Stimulated activated CD4-positive, alpha-beta T cell treated with anti-CD3 and anti-CD28 coated beads, Interleukin-4, amount 100 ng/mL, for 4 hours (primary cell): ENCODE results near the gene TMEM132D.

Source experiments
- DNase-seq, 2 experiments: peaks; one replicate each; pipeline ENCODE4 v3.0.0-alpha.2; 2020

TMEM132D gene

GRCh38 chr12:129717438-129717837 is 186.4 kb downstream of the TMEM132D start:
- no peak for DNase-seq

GRCh38 chr12:129716825-129717224 is 187.0 kb downstream of the TMEM132D start:
- no peak for DNase-seq

DNA sequence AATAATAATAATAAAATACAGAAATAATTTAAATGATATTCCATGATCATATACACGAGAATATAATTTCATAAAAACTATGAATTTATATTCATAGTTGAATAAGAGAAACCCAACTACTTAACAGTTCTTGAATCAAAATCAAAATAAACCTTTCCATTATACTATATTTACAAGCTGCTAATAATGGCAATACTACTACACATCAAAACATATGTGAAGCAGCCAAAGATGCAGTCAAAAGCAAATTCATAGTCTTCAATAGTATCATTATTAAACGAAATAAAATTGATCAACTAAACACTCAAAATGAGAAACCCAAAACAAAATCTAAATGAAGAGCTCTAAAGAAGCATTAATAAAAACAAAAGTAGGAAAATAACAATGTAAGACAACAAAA is 197.1 kb downstream of the TMEM132D start:
- no peak for DNase-seq

DNA sequence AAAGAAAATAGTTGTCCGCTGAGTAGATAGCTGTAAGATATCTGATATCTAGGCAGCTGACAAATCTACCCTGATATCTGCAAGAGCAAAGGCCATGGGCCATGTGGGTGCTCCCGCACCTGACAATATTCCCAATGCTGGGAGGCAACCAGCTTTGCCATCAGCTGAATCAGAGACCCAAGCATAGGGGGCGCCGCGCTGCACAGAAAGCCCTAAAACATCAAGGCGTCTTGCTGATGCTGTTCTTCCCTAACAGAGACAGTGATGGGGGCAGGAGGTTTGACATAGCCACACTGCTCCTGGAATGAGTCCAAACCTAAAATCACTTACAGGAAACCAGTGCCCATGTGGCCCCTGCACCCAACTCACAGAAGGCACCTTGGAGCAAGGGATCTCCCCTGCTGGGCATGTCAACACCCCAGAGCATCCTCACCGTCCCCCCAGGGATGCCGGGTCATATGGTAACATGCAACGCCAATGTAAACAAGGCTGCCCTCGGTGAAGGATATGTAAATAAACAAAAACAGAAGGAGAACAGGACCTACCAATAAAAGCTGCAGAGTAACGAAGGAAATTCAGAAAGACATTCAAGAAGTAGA is 199.5 kb downstream of the TMEM132D start:
- no peak for DNase-seq

GRCh38 chr12:129701631-129702101 is 202.2 kb downstream of the TMEM132D start:
- DNase-seq: no peak

GRCh38 chr12:129700036-129700435 is 203.8 kb downstream of the TMEM132D start:
- DNase-seq: no peak

DNA sequence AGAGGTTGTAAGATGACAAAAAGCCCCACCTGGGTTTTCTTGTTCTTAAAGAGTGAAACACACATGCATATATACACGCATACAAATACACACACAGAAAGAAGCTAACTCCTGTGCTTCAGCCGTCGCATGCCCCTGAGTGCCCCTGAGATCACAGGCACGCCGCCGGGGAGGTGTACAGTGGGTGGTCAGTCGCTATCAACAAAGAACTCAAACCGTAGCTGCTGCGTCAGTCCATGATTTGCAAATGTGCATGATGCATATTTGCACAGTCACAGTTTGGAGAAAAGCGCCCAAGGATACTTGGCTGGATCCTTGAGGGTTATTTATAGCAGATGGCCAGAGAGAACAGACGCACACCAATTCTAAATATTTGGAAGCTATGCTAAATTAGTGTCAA is 206.9 kb downstream of the TMEM132D start:
- DNase-seq: no peak

DNA sequence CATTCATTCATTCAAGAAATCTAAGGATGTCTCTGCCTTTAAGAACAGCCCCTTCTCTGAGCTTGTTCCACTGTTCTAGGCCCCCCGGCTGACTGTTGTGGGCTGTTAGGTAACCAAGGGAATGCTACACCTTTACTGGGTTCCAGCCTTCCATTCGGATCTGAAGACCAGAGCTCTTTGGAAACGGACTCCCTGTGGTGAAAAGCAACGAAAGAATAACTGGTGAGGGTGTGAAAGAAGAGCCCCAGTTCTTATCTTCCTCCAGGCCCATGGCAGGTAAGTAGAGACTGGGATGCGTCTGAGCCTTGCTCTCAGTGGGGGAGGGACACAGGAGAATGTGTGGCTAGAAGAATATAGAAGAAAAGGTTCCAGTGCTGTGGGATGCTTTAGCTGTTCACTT is 207.4 kb downstream of the TMEM132D start:
- DNase-seq: no peak

GRCh38 chr12:129693731-129694130 is 210.1 kb downstream of the TMEM132D start:
- no peak for DNase-seq

DNA sequence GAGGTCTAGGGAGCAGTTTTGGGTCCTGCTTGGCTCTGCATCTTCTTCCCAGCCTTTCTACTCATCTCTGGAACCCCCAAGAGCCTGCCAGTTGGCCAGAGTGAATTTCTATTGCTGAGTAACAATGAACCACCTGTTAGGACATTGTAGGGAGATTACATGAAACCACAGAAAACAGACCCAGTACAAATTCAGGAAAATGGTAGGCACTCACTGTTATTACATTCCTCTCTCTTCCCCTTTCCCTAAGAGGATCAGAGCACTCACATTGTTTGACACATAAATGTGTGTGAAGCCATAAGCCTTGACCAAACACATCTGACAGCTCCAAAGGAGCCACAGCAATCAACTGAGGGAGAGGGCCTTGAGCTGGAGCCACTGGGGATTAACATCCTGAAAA is 216.1 kb downstream of the TMEM132D start:
- no peak for DNase-seq

DNA sequence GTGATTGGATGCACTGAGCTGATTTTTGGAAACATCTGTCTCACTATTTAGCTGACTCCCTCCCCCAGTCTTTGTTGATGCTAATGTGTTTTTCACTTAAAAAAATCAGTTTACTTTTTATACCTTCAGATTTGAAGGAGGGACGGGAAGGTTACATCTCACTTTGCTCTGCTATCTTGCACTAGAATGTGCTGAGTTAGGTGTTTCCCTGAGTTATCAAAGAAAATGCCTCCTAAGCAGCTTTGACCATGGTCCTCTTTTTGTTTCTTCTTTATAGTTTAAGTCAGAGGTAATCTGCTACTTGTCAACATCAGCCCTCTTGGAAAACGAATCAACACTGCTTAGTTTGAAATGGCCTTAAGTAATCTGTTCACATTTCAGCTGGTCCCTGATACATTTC is 222.0 kb downstream of the TMEM132D start:
- DNase-seq: no peak

- DNase-seq: no peak
Observed at GRCh38 chr12:129681151-129681550, 222.7 kb downstream of the TMEM132D start.

DNA sequence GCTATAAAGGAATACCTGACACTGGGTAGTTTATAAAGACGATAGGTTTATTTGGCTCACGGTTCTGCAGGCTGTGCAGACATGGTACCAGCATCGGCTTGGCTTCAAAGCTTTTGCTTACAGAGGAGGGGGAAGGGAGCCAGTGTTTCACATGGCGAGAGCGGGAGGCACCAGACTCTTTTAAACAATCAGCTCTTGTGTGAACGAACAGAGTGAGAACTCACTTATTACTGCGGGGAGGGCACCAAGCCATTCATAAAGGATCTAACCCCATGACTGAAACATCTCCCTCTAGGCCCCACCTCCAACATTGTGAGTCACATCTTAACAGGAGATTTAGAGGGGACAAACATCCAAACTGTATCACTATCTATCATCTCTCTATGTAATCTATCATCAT is 227.4 kb downstream of the TMEM132D start:
- no peak for DNase-seq

- DNase-seq: no peak
Observed at GRCh38 chr12:129675947-129676346, 227.9 kb downstream of the TMEM132D start.

DNA sequence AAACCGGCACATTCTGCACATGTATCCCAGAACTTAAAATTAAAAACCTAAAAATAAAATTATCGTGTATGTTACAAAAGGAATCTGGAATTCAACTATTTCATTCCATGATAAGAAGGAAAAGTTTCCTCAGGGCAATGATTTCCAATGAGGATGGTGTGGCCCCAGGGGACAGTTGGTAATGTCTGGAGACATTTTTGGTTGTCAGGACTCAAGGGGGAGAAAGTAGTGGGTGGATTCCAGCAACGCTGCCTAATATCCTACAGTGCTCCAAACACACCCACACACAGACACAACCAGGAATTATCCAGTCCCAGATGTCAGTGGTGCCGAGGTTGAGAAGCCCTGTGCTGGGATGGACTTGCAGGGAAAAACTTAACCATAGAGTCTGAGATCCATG is 228.3 kb downstream of the TMEM132D start:
- no peak for DNase-seq

- no peak for DNase-seq
Observed at GRCh38 chr12:129673806-129674205, 230.0 kb downstream of the TMEM132D start.

- DNase-seq: no peak
Observed at GRCh38 chr12:129672110-129672509, 231.7 kb downstream of the TMEM132D start.

- no peak for DNase-seq
Observed at GRCh38 chr12:129670256-129670920, 233.4 kb downstream of the TMEM132D start.

DNA sequence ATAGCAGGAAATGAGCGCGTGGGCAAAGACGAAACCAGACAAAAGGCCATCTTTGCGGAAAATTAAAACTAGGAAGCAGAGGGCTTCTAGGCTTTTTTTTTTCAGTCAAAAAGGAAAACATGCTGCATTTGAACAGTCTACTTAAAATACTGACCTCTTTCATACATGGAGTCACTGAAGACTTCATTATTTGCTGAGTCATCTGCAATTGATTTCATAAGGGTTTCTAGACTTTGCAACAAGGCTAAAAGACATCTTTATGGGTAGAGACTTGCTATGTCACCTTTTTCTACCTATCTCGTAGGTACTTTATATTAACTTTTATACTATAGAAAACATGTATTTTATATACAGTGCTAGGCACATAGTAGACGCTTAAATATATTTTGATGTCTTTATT is 238.4 kb downstream of the TMEM132D start:
- DNase-seq: no peak

DNA sequence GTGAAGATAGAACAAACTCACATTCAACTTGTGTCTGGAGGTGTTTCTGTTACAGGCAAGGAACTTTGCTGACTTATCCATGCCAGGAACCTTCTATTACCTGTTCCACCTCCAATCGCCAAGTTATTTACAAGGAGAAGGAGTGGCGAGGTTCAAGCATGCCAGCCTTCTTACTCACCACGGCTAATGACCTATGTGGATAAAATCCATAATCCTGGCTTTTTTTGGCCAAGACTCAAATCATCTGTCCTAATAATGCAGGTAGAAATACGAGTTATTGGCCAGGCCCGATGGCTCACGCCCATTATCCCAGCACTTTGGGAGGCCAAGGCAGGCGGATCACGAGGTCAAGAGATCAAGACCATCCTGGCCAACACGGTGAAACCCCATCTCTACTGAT is 241.6 kb downstream of the TMEM132D start:
- no peak for DNase-seq

- DNase-seq: no peak
Observed at GRCh38 chr12:129660946-129661345, 242.9 kb downstream of the TMEM132D start.

- DNase-seq: no peak
Observed at GRCh38 chr12:129659961-129660622, 243.7 kb downstream of the TMEM132D start.

GRCh38 chr12:129657179-129657578 is 246.6 kb downstream of the TMEM132D start:
- DNase-seq: no peak

DNA sequence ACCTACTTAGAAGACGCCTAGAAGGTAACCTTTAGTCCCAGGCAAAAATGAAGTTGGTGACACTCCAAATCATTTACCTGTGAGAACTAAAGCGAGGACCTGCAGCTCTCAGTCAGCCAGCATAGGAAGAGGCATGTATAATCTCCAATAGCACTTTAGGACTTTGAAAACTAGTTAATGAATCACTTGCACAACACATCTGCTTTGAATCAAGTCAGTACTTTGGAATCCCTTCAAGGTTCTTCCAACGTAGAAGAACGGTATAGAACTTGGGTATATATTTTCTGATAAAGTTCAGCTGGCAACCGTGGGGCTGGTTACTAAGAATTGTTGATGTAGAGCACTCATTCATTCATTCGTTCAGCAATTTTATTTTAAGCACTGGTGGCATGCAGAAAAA is 251.9 kb downstream of the TMEM132D start:
- DNase-seq: no peak
